Activated naive CD4-positive, alpha-beta T cell treated with anti-CD3 and anti-CD28 coated beads, Interleukin-2, amount 50 U/mL, for 72 hours (primary cell): ENCODE results near the gene SLC23A2. TPM values are rescaled to one million over a fixed set of nuclear protein-coding genes. Genes with fewer than 3 reads are reported as not detected.
"Not testable (repeated sequence)": the region's sequence is repeated elsewhere in the genome, so short reads cannot be mapped to it uniquely, and the experiment has no call there.

Experiments used
- ATAC-seq, 2 donors: fragments of 150-1000 bp; cut with Tn5 transposase; 2 replicates each; pipeline ENCODE4 v1.10.0; 2021; ENCODE audit warnings: mild to moderate bottlenecking in 2 of 2, moderate library complexity in 2 of 2
- DNase-seq, 2 donors: peaks; one replicate each; pipeline ENCODE4 v3.0.0; 2021 to 2022; ENCODE audit warnings: low spot score in 2 of 2
- H3K27ac Mint-ChIP-seq, 2 donors: one replicate each; pipeline ENCODE4 v1.8.0; 2022; ENCODE audit warnings: mild to moderate bottlenecking in 2 of 2, mixed read lengths in 2 of 2
- H3K36me3 Mint-ChIP-seq, 2 donors: one replicate each; pipeline ENCODE4 v1.8.0; 2022; ENCODE audit warnings: mixed read lengths in 2 of 2
- H3K9me3 Mint-ChIP-seq, 2 donors: one replicate each; pipeline ENCODE4 v1.8.0; 2022; ENCODE audit warnings: mixed read lengths in 2 of 2
- total RNA-seq, 2 donors: library from RNA; stranded (reverse); gene quantifications; one replicate each; pipeline ENCODE4 v1.2.3, GENCODE V29; 2022

Gene SLC23A2
- total RNA-seq = 10 to 100 TPM; 20.1 to 21.5 TPM

GRCh38 chr20:5001174-5002076 is at the start of gene SLC23A2:
SLC23A2 (minus strand) TSS chr20:5001510; CDS start chr20:4932562, 68,948 bp downstream.
- Mint-ChIP-seq H3K27ac (peak within 1 kb of the TSS; percentile 82 to 93), H3K36me3 (peaks cover 6 to 7% of the 10 kb centered on the region in 2 donors), H3K9me3 (no peaks in the 10 kb centered on the region)
- ATAC-seq = peak; percentile 81 to 85
- peak; percentile 61 for DNase-seq

GRCh38 chr20:5046656-5047339 is 45.5 kb upstream of the SLC23A2 start:
- no peak for DNase-seq
- no peaks in the 10 kb centered on the region for H3K36me3 Mint-ChIP-seq
- ATAC-seq = no peak
- no peaks in the 10 kb centered on the region for H3K9me3 Mint-ChIP-seq
- no peak overlapping the region for H3K27ac Mint-ChIP-seq

DNA sequence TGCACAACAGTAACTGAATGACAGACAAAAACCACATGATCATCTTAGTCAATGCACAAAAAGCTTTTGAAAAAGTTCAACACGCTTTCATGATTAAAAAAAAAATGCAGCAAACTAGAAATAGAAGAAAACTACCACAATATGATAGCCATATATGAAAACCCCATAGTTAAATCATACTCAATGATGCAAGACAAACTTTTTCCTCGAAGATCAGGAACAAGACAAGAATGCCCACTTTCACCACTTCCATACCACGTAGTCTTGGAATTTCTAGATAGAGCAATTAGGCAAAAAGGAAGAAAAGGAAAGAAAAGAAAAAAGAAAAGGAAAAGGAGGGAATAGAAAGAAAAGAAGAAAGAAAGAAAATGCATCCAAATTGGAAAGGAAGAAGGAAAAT is 44.6 kb upstream of the SLC23A2 start:
- Mint-ChIP-seq H3K36me3 (no peaks in the 10 kb centered on the region), H3K27ac (no peak overlapping the region), H3K9me3 (no peaks in the 10 kb centered on the region)
- DNase-seq = no peak
- ATAC-seq = no peak

DNA sequence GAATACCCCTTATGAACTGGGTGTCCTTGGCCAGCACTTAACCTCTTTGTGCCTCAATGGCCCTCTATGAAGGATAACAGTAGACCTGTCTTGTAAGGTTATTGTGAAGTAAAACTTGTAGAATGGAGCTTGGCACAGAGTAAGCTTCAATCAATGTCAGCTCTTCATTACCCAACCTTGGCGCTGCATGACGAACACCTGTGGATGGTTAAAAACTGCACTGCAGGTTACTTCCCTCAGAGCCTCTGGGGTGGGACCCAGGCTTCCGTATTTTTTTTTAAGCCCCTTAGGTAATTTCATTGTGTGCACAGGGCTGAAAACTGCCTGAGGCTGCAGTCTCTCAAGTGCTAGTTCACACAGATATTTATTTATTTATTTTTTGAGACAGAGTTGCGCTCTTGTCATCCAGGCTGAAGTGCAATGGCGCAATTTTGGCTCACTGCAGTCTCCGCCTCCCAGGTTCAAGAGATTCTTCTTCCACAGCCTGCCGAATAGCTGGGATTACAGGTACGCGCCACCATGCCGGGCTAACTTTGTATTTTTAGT is 42.8 kb upstream of the SLC23A2 start:
- H3K36me3 Mint-ChIP-seq = no peaks in the 10 kb centered on the region
- H3K9me3 Mint-ChIP-seq = no peaks in the 10 kb centered on the region
- ATAC-seq (no peak), DNase-seq (no peak)
- H3K27ac Mint-ChIP-seq = no peak overlapping the region

DNA sequence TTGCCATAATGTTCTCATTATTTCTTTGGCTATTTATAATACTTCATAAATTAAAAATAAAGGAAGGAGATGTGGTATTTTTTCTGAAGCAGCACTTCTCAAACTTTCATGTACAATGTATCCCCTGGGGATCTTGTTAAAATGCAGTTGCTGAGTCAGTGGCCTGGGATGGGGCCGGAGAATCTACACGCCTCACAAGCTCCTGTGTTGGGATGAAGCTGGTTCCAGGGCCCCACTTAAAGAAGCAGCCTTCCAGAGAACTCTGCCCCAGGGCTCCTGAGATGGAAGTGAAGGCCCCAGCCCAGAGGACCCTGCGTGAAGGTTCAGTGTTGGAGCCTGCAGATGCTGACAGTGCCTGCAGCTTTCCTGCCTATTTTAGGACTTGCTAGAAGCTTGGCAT is 40.1 kb upstream of the SLC23A2 start:
- no peaks in the 10 kb centered on the region for H3K9me3 Mint-ChIP-seq
- no peak overlapping the region for H3K27ac Mint-ChIP-seq
- no peaks in the 10 kb centered on the region for H3K36me3 Mint-ChIP-seq
- ATAC-seq (no peak), DNase-seq (no peak)

GRCh38 chr20:5040345-5040744 is 39.0 kb upstream of the SLC23A2 start:
- Mint-ChIP-seq H3K27ac (no peak overlapping the region), H3K36me3 (no peaks in the 10 kb centered on the region), H3K9me3 (no peaks in the 10 kb centered on the region)
- no peak for ATAC-seq
- DNase-seq = no peak

- no peaks in the 10 kb centered on the region for H3K9me3 Mint-ChIP-seq
- DNase-seq = no peak
- H3K27ac Mint-ChIP-seq = no peak overlapping the region
- no peak for ATAC-seq
- no peaks in the 10 kb centered on the region for H3K36me3 Mint-ChIP-seq
Measured at GRCh38 chr20:5039889-5040288, 38.6 kb upstream of the SLC23A2 start.

DNA sequence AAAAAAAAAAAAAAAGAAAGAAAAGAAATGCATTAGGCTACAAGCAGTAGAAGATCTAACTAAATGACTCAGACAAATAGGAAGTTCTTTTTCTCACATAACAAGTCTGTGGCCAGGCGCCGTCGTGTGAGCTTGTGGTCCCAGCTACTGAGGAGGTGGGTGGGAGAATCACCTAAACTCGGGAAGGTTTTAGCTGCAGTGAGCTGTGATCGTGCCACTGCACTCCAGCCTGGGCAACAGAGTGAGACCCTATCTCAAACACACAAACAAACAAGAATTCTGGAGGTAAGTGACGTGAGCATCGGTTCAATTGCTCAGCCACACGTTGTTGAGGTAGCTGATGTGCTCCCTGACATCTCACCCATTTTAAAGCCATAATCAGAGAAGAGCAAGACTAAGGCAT is 37.9 kb upstream of the SLC23A2 start:
- Mint-ChIP-seq H3K27ac (no peak overlapping the region), H3K36me3 (no peaks in the 10 kb centered on the region), H3K9me3 (no peaks in the 10 kb centered on the region)
- ATAC-seq = peak; percentile 66 to 85
- DNase-seq = peak in 1 of 2 donors; percentile 37

GRCh38 chr20:5036828-5037227 is 35.5 kb upstream of the SLC23A2 start:
- ATAC-seq (no peak), DNase-seq (no peak)
- Mint-ChIP-seq H3K36me3 (no peaks in the 10 kb centered on the region), H3K27ac (no peak overlapping the region), H3K9me3 (no peaks in the 10 kb centered on the region)

DNA sequence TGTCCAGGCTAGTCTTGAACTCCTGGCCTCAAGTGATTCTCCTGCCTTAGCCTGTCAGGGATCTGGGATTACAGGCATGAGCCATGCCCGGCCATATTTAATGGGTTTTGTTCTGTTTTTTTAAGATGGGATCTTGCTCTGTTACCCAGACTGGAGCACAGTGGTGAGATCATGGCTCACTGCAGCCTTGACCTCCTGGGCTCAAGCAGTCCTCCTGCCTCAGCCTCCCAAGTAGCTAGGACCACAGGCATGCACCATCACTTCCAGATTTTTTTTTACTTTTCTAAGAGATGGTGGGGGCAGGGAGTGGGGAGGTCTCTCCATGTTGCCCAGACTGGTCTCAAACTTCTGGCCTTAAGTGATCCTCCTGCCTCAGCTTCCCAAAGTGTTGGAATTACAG is 34.2 kb upstream of the SLC23A2 start:
- not testable (repeated sequence) for ATAC-seq, H3K36me3 Mint-ChIP-seq

GRCh38 chr20:5033566-5033965 is 32.3 kb upstream of the SLC23A2 start:
- no peak for DNase-seq
- H3K27ac Mint-ChIP-seq = no peak overlapping the region
- H3K36me3 Mint-ChIP-seq = no peaks in the 10 kb centered on the region
- ATAC-seq = no peak
- H3K9me3 Mint-ChIP-seq = no peaks in the 10 kb centered on the region

More for the DNA sequence above, 34.2 kb upstream of the SLC23A2 start:
- DNase-seq, H3K9me3 Mint-ChIP-seq, H3K27ac Mint-ChIP-seq: not testable (repeated sequence)

- not testable (repeated sequence) for DNase-seq, H3K36me3 Mint-ChIP-seq, H3K9me3 Mint-ChIP-seq, ATAC-seq, H3K27ac Mint-ChIP-seq
Measured at GRCh38 chr20:5031701-5032100, 30.4 kb upstream of the SLC23A2 start.

- H3K9me3 Mint-ChIP-seq = no peaks in the 10 kb centered on the region
- no peak overlapping the region for H3K27ac Mint-ChIP-seq
- ATAC-seq (no peak), DNase-seq (no peak)
- H3K36me3 Mint-ChIP-seq = no peaks in the 10 kb centered on the region
Measured at GRCh38 chr20:5031206-5031557, 29.9 kb upstream of the SLC23A2 start.

GRCh38 chr20:5030348-5031205 is 29.3 kb upstream of the SLC23A2 start:
- Mint-ChIP-seq H3K27ac (no peak overlapping the region), H3K9me3 (no peaks in the 10 kb centered on the region), H3K36me3 (no peaks in the 10 kb centered on the region)
- ATAC-seq (no peak), DNase-seq (no peak)

GRCh38 chr20:5028258-5029059 is 27.1 kb upstream of the SLC23A2 start:
- H3K27ac Mint-ChIP-seq = peak overlapping the region in 1 of 2 donors; percentile 65
- ATAC-seq, H3K36me3 Mint-ChIP-seq, DNase-seq, H3K9me3 Mint-ChIP-seq: not testable (repeated sequence)

DNA sequence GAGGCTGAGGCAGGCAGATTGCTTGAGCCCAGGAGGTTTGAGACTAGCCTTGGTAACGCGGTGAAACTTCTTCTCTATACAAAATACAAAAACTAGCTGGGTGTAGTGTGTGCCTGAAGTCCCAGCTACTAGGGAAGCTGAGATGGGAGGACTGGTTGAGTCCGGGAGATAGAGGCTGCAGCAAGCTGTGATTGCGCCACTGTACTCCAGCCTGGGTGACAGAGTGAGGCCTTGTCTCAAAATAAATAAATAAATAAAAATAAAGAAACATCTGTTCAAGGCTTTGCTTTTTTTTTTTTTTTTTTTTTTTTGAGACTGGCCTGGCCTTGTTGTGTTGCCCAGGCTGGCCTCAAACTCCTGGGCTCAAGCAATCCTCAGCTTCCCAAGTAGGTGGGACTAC is 23.7 kb upstream of the SLC23A2 start:
- ATAC-seq = no peak
- no peak for DNase-seq
- no peaks in the 10 kb centered on the region for H3K9me3 Mint-ChIP-seq
- H3K36me3 Mint-ChIP-seq = no peaks in the 10 kb centered on the region
- no peak overlapping the region for H3K27ac Mint-ChIP-seq
